PFSK-1 (cell line): ENCODE data around the gene CD48.

Experiments
- POLR2AphosphoS5 ChIP-seq: IDR thresholded peaks from 2 replicates; pipeline ENCODE4 v1.6.1; 2012; ENCODE audit warnings: low read depth, mild to moderate bottlenecking, control low read depth, low read length, moderate library complexity
- SIN3A ChIP-seq: IDR thresholded peaks from 2 replicates; pipeline ENCODE4 v1.6.1; 2012; ENCODE audit warnings: mild to moderate bottlenecking, low read length, moderate library complexity, borderline replicate concordance; ENCODE audit not compliant: insufficient read depth
- TAF1 ChIP-seq: IDR thresholded peaks from 2 replicates; pipeline ENCODE4 v1.6.1; 2012; ENCODE audit warnings: low read length, control low read depth, borderline replicate concordance; ENCODE audit not compliant: insufficient read depth

DNA sequence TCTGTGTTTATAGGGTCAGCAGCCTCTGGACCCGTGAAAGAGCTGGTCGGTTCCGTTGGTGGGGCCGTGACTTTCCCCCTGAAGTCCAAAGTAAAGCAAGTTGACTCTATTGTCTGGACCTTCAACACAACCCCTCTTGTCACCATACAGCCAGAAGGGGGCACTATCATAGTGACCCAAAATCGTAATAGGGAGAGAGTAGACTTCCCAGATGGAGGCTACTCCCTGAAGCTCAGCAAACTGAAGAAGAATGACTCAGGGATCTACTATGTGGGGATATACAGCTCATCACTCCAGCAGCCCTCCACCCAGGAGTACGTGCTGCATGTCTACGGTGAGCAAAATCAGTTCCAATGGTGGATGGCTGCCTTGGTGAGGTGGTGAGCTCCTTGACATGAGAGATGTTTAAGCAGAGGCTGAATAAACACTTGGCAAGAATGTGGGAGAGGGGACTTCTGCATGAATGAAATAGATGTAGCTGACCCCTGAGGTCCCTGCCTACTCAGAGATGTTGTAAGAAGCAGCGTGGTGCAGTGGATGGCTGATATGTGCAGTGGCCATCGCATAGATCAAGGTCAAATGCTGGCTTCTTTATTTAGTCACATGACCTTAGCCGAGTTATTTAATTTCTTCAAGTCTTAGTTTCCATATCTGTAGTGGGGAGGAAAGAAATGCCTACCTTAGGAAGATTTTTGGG, 36.7 kb upstream of the CD48 start:
- TF ChIP-seq POLR2AphosphoS5 (no peak), SIN3A (no peak), TAF1 (no peak)
